Esophagus squamous epithelium (tissue), 5 donors: ENCODE measurements around the gene TRIM24. TPM values are rescaled to one million over a fixed set of nuclear protein-coding genes. Genes with fewer than 3 reads are reported as not detected.
A peak's percentile ranks its signal among the peaks of the same experiment; 100 is the strongest.

Source experiments
- DNase-seq: peaks from one replicate; lab custom pipeline; 2025; lab: John Stamatoyannopoulos, UW
- H3K27ac ChIP-seq, 4 donors: fragments of 200-600 bp; sonication (generic); one replicate each; pipeline ENCODE4 v1.5.1; 2016 to 2019; ENCODE audit warnings: mild to moderate bottlenecking in 1 of 4
- H3K27me3 ChIP-seq, 4 donors: fragments of 200-600 bp; sonication (generic); 1 replicate in 3 of 4; 2 replicates in 1 of 4; pipeline versions ENCODE4 v1.5.1 to v1.6.0; 2017 to 2021; ENCODE audit warnings: antibody characterized with exemption in 1 of 4
- H3K36me3 ChIP-seq, 3 donors: fragments of 200-600 bp; sonication (generic); one replicate each; pipeline ENCODE4 v1.5.1; 2016 to 2019
- H3K4me1 ChIP-seq, 3 donors: fragments of 200-600 bp; sonication (generic); one replicate each; pipeline ENCODE4 v1.5.1; 2017 to 2019
- H3K4me3 ChIP-seq, 4 donors: fragments of 200-600 bp; sonication (generic); 1 replicate in 3 of 4; 2 replicates in 1 of 4; pipeline ENCODE4 v1.5.1; 2016 to 2019; ENCODE audit warnings: mild to moderate bottlenecking in 2 of 4, moderate library complexity in 1 of 4
- H3K9me3 ChIP-seq, 3 donors: fragments of 200-600 bp; sonication (generic); one replicate each; pipeline ENCODE4 v1.5.1; 2016 to 2019
- POLR2A ChIP-seq, 4 donors: fragments of 450-650 bp; IDR thresholded peaks; one replicate each; pipeline ENCODE4 v1.6.1; 2017; ENCODE audit warnings: antibody characterized with exemption in 4 of 4, mild to moderate bottlenecking in 4 of 4, moderate library complexity in 3 of 4
- whole genome bisulfite sequencing, 2 donors: methylation state at CpG; one replicate each; pipeline ENCODE4 v1.1.5; 2018; 5-methylcytosine and 5-hydroxymethylcytosine counted together
- intact Hi-C: fragments of 100-400 bp; cut with DNase I; formaldehyde crosslinking; loops from one replicate; pipeline ENCODE4 v1.15.0; 2022
- total RNA-seq, 4 donors: library from RNA; depleted of rRNA; stranded (reverse); fragments of >200 nt; gene quantifications; one replicate each; pipeline ENCODE4 v1.1.0, GENCODE V29; 2016
- TF ChIP-seq, protein P1 (sequence below), 6 experiments: fragments of 450-650 bp in 4 of 6; fragments of 200-600 bp in 2 of 6; sonication (generic) in 2 of 6; IDR thresholded peaks; one replicate each; pipeline ENCODE4 v1.5.1; 2016 to 2019; ENCODE audit warnings: antibody characterized with exemption in 6 of 6, mild to moderate bottlenecking in 4 of 6, moderate library complexity in 4 of 6
- donor health status: DM: yes; HTN: yes; CAD: no.

TRIM24 gene
- total RNA-seq, 4 donors from 2014 or later: 8.3 to 17.5 (median 15.0) TPM

DNA sequence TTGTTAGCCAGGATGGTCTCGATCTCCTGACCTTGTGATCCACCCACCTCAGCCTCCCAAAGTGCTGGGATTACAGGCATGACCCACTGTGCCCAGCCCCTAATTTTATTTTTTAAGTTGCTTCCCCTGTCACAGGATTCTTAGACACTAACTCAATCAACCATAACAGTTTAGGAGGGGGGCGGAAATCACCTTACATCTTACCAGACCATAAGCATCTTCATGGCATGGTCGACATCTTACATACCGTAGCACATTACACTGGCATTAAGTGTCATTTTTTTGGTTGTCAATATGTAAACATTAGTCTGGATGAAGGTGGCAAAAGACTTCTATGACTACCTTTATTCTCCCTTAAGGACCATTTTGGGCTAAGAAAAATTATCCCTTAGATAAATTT lies 95.6 kb downstream of the TRIM24 start:
- H3K27ac ChIP-seq: no peak overlapping the region
- peaks cover 0 to 68% (median 37%) of the 10 kb centered on the region in 3 donors for H3K9me3 ChIP-seq
- no peak for DNase-seq
- WGBS, 2 donors: 97 to 98% methylated on average over 4 of the region's 4 CpGs
- no peaks in the 10 kb centered on the region for H3K27me3 ChIP-seq
- TF ChIP-seq POLR2A (IDR thresholded peaks at IDR 0.05): no peak
- TF ChIP-seq, protein P1, sequence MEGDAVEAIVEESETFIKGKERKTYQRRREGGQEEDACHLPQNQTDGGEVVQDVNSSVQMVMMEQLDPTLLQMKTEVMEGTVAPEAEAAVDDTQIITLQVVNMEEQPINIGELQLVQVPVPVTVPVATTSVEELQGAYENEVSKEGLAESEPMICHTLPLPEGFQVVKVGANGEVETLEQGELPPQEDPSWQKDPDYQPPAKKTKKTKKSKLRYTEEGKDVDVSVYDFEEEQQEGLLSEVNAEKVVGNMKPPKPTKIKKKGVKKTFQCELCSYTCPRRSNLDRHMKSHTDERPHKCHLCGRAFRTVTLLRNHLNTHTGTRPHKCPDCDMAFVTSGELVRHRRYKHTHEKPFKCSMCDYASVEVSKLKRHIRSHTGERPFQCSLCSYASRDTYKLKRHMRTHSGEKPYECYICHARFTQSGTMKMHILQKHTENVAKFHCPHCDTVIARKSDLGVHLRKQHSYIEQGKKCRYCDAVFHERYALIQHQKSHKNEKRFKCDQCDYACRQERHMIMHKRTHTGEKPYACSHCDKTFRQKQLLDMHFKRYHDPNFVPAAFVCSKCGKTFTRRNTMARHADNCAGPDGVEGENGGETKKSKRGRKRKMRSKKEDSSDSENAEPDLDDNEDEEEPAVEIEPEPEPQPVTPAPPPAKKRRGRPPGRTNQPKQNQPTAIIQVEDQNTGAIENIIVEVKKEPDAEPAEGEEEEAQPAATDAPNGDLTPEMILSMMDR (IDR thresholded peaks at IDR 0.05): no peak
- H3K4me1 ChIP-seq: no peaks in the 10 kb centered on the region
- intact Hi-C loops: no loop called here
- no peak overlapping the region for H3K4me3 ChIP-seq
- H3K36me3 ChIP-seq: peaks cover 31 to 100% (median 50%) of the 10 kb centered on the region in 3 donors

DNA sequence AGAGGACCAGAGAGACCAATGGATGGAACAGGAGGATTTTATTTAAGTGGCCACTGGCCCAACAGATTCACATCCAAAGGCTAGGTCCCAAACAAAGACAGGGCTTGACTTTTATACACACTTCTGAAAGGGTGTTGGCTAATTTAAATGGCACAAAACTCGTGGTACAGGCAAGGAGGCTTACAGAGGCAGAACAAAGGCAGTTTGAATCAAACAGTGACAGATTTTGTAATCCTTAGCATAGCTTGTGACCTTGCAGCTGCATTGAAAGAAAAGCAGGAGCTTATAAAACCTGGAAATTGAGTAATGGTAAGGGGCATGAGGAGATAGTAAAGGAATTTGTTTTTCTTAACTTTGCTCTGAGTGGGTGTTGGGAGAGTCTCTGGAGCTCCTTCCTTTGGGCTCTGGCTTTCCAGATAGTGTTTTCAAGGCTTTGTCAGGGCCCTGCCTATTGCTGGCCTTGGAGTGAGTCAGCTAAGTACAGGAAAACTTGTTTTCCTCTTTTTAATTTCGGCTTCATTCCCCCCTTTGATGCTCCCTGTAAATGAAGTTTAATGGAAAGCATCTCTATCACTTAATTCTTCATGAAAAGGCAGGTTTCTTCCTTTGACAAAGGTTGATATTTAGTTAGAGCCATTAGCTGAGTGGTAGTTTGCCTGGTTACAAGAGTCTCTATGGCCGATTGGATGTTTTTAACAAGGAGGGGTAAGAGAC lies 96.9 kb downstream of the TRIM24 start:
- peaks cover 0 to 78% (median 37%) of the 10 kb centered on the region in 3 donors for H3K9me3 ChIP-seq
- DNase-seq: no peak
- no peak overlapping the region for H3K27ac ChIP-seq
- H3K27me3 ChIP-seq: no peaks in the 10 kb centered on the region
- WGBS, 2 donors: 97 to 98% methylated on average over 3 of the region's 3 CpGs
- no peaks in the 10 kb centered on the region for H3K4me1 ChIP-seq
- H3K36me3 ChIP-seq: peaks cover 24 to 100% (median 42%) of the 10 kb centered on the region in 3 donors
- TF ChIP-seq, protein P1 (IDR thresholded peaks at IDR 0.05): no peak
- no peak for TF ChIP-seq POLR2A (IDR thresholded peaks at IDR 0.05)
- intact Hi-C loops: no loop called here
- H3K4me3 ChIP-seq: no peak overlapping the region

DNA sequence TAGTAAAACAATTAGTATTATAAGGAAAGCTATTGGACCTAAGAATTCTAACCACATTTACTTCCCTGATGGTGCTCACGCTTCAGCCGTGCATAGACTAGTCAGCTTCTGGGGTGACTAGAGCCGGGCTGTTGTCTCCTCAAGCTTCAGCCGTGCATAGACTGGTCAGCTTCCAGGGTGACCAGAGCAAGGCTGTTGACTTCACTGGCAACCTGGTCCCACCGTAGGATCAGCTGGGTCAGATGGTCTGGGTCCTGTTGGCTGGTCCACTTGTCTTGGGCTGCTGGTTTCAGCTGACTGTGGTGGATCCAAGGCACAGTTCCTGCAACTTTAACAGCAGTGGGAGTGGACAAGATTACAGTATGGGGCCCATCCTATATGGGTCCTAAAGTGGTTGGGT lies 99.4 kb downstream of the TRIM24 start:
- Histone ChIP-seq H3K36me3 (peaks cover 23 to 100% (median 27%) of the 10 kb centered on the region in 3 donors), H3K27ac (no peak overlapping the region), H3K4me1 (peaks cover 0 to 14% (median 9%) of the 10 kb centered on the region in 3 donors), H3K9me3 (peaks cover 0 to 96% (median 42%) of the 10 kb centered on the region in 3 donors), H3K27me3 (no peaks in the 10 kb centered on the region), H3K4me3 (no peak overlapping the region)
- TF ChIP-seq, protein P1 (IDR thresholded peaks at IDR 0.05): no peak
- TF ChIP-seq POLR2A (IDR thresholded peaks at IDR 0.05): no peak
- intact Hi-C loops: no loop called here
- 93% methylated on average over 4 of the region's 5 CpGs for WGBS, 2 donors
- no peak for DNase-seq

DNA sequence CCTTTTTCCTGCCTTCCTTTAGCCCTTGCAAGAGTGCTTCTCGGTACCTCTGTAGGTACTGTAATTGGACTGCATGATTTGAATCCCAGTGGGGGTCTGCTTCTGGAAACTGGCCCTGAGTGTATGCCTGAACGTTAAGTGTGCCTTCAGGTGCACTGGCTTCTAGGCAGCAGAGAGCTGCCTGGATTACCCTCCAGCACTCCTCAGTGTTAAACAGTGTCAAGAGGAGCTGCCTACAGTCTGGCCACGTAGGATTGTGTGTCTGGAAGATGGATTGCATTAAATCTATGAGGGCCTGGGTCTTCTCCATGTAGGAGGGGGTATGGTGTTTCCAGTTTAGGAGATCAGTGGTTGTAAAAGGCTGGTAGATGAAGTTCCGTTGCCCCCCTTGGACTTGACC lies 103.7 kb downstream of the TRIM24 start:
- Histone ChIP-seq H3K4me3 (peak overlapping the region in 1 of 4 donors; percentile 39), H3K27ac (peak overlapping the region; percentile 45 to 64 (median 62)), H3K36me3 (peaks cover 3 to 100% (median 9%) of the 10 kb centered on the region in 3 donors), H3K4me1 (peaks cover 0 to 25% (median 14%) of the 10 kb centered on the region in 3 donors), H3K27me3 (no peaks in the 10 kb centered on the region), H3K9me3 (peaks cover 0 to 74% (median 23%) of the 10 kb centered on the region in 3 donors)
- intact Hi-C loops: no loop called here
- TF ChIP-seq, protein P1 (IDR thresholded peaks at IDR 0.05): no peak
- DNase-seq: no peak
- 58 to 80% methylated on average over 1 to 2 of the region's 4 CpGs for WGBS, 2 donors

DNA sequence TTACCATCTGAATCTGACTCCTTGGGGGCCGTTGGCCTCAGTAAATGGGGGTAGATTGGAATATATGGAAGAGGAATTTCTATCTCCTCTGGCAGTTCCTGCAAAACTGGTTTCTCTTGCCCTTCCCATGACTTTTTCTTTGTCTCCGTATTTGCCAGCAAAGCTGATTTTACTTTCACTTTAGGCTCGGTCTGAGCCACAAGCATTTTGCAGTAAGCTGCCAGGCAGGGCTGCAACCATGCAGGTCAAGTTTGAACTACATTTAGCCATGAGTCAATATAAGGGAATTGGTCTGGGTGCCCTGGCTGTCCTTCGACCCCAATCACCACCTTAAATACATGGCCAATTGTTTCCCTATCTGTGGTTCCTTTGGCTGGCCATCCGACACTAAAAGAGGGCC lies 104.3 kb downstream of the TRIM24 start:
- H3K4me3 ChIP-seq: peak overlapping the region in 1 of 4 donors; percentile 39
- H3K4me1 ChIP-seq: peaks cover 0 to 25% (median 14%) of the 10 kb centered on the region in 3 donors
- peaks cover 0 to 100% (median 5%) of the 10 kb centered on the region in 3 donors for H3K36me3 ChIP-seq
- intact Hi-C loops: no loop called here
- WGBS, 2 donors: 44 to 62% methylated on average over 5 of the region's 5 CpGs
- H3K27me3 ChIP-seq: no peaks in the 10 kb centered on the region
- no peak for DNase-seq
- TF ChIP-seq, protein P1 (IDR thresholded peaks at IDR 0.05): no peak
- no peak for TF ChIP-seq POLR2A (IDR thresholded peaks at IDR 0.05)
- H3K27ac ChIP-seq: peak overlapping the region; percentile 49 to 64 (median 62)
- H3K9me3 ChIP-seq: peaks cover 0 to 69% (median 18%) of the 10 kb centered on the region in 3 donors
